Activated T-helper 1 cell treated with Interleukin-2 at 50 U/mL for 16 hours (primary cell): ENCODE measurements around the gene AUH.

Experiments used
- DNase-seq: peaks from one replicate; pipeline ENCODE4 v3.0.0-alpha.2; 2020; ENCODE audit warnings: low read depth

Gene AUH

GRCh38 chr9:91246846-91247245 is 114.9 kb downstream of the AUH start:
- no peak for DNase-seq

- DNase-seq = no peak
Measured at GRCh38 chr9:91245431-91246313, 116.0 kb downstream of the AUH start.

- DNase-seq = no peak
Measured at GRCh38 chr9:91243029-91243428, 118.7 kb downstream of the AUH start.

GRCh38 chr9:91241909-91242308 is 119.8 kb downstream of the AUH start:
- no peak for DNase-seq

GRCh38 chr9:91240596-91241165 is 121.0 kb downstream of the AUH start:
- DNase-seq = no peak

GRCh38 chr9:91239367-91240111 is 122.2 kb downstream of the AUH start:
- DNase-seq = no peak

- DNase-seq = no peak
Measured at GRCh38 chr9:91234523-91234922, 127.2 kb downstream of the AUH start.

GRCh38 chr9:91231619-91232018 is 130.1 kb downstream of the AUH start:
- no peak for DNase-seq

GRCh38 chr9:91223000-91223399 is 138.7 kb downstream of the AUH start:
- no peak for DNase-seq

- no peak for DNase-seq
Measured at GRCh38 chr9:91222457-91222856, 139.3 kb downstream of the AUH start.

GRCh38 chr9:91221332-91221731 is 140.4 kb downstream of the AUH start:
- no peak for DNase-seq

GRCh38 chr9:91220491-91221135 is 141.1 kb downstream of the AUH start:
- no peak for DNase-seq

GRCh38 chr9:91220021-91220420 is 141.7 kb downstream of the AUH start:
- DNase-seq = no peak

- DNase-seq = no peak
Measured at GRCh38 chr9:91219557-91219956, 142.2 kb downstream of the AUH start.

- no peak for DNase-seq
Measured at GRCh38 chr9:91217388-91217787, 144.3 kb downstream of the AUH start.

GRCh38 chr9:91214867-91215266 is 146.9 kb downstream of the AUH start:
- DNase-seq = no peak

GRCh38 chr9:91214086-91214485 is 147.6 kb downstream of the AUH start:
- no peak for DNase-seq

- DNase-seq = no peak
Measured at GRCh38 chr9:91212596-91213243, 149.0 kb downstream of the AUH start.

- DNase-seq = no peak
Measured at GRCh38 chr9:91211919-91212318, 149.8 kb downstream of the AUH start.

- no peak for DNase-seq
Measured at GRCh38 chr9:91211414-91211813, 150.3 kb downstream of the AUH start.

- no peak for DNase-seq
Measured at GRCh38 chr9:91210318-91210717, 151.4 kb downstream of the AUH start.

GRCh38 chr9:91208837-91209236 is 152.9 kb downstream of the AUH start:
- no peak for DNase-seq
